Measurements from ENCODE around the gene FMNL2.

Gene FMNL2

GRCh38 chr2:152452256-152452973 is 117.4 kb downstream of the FMNL2 start:
- no peak for DNase-seq

- DNase-seq, result no peak
Observed at GRCh38 chr2:152453129-152453911, 118.3 kb downstream of the FMNL2 start.

DNA sequence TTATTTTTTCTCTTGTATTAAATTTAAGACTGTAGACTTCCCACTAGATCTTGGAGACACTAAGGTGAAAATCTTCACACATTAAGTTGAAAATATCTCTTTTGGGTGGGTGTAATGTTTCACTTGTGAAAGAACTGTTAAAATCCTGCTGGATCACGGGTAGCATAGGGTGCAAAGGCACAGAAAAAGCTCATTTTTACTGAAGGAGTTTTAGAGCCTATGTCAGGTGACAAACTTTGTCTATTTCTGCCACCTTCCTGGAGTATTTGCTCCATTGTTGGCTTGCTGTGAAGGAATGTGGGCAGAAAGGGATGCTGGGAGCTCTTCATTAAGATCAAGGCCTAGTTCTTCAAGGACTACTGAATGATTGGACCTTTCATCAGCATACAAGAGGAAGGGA is 119.4 kb downstream of the FMNL2 start:
- DNase-seq, result no peak

DNA sequence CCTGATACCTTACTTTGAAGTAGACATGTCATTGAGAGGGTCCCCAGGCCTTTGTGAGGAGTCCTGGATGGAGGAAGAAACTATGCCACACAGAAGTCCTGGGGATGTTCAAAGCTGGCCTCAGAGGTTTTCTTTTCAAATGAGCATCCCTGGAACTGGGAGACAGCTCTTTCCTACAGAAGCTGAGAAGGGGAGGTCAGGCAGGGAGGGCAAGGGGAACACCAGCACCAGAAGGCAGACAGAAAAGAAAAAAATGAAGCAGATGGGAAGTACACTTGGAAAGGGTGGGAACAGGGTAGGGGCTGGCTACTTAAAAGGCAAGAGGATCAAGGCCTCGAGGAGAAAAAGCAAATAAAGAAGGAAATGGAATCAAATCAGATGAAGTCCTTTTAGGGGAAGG is 120.0 kb downstream of the FMNL2 start:
- DNase-seq, result no peak

DNA sequence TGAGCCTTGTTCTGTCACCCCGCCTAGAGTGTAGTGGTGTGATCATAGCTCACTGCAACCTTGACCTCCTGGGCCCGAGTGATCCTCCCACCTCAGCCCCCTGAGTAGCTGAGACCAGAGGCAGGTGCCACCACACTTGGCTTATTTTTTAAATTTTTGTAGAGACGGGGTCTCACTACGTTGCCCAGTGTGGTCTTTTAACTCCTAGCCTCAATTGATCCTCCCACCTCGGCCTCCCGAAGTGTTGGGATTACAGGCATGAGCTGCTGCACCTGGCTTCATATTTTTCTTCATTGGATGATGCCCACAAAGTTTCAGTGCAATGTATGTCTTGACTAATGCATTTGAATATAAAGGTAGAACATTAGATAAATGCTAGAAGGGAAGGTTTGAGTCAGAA is 120.8 kb downstream of the FMNL2 start:
- DNase-seq, result no peak

- no peak for DNase-seq
Observed at GRCh38 chr2:152456262-152456661, 121.3 kb downstream of the FMNL2 start.

DNA sequence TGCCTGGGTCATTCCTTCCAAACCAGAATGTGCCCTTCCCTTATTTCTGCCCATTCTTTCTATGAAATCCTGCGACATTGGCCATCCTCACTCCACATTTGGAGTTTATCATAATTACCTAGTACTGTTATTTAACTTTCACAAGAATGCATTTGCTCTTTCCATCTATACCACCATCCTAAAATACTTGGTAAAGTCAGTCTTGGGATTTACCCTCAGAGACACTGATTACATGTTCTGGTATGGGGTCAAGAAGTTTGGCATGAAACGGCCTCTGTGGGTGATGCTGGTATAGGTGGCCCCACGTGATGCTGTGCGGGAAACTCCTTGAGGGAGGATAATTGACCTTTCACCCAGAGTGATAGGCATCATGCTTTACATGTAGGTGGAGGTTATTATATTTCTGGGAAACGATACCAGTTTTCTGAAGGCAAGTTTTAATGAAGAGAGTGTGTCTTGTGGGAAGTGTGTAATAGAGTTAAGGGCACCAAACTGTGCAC is 123.5 kb downstream of the FMNL2 start:
- DNase-seq, result no peak

DNA sequence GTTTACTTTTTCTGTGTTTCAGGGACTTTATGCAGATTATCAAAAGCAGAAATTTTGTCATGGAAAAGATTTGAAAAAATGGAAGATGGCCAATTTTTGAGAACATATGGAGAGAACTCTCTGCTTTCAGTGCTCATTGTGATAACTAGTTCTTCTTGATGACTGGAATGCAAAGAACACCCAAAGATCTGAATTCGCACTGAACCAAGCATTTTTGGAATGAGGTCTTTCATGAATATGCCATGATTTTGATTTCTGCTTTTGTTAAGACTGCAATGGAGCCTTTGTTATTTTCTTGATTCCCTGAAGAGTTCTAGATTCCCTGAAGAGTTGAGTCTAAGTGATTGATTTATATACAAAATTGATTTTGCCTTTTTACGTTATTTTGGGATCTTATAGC is 124.1 kb downstream of the FMNL2 start:
- no peak for DNase-seq

DNA sequence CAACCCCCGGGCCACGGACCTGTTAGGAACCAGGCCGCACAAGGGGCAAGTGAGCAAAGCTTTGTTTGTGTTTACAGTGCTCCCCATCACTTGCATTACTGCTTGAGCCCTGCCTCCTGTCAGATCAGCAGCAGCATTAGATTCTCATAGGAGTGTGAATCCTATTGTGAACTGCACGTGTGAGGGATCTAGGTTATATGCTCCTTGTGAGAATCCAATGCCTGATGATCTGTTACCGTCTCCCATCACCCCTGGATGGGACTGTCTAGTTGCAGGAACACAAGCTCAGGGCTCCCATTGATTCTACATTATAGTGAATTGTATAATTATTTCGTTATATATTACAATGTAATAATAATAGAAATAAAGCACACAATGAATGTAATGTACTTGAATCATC is 125.6 kb downstream of the FMNL2 start:
- no peak for DNase-seq

- DNase-seq, result no peak
Observed at GRCh38 chr2:152462120-152462519, 127.1 kb downstream of the FMNL2 start.

- no peak for DNase-seq
Observed at GRCh38 chr2:152462779-152463178, 127.8 kb downstream of the FMNL2 start.

DNA sequence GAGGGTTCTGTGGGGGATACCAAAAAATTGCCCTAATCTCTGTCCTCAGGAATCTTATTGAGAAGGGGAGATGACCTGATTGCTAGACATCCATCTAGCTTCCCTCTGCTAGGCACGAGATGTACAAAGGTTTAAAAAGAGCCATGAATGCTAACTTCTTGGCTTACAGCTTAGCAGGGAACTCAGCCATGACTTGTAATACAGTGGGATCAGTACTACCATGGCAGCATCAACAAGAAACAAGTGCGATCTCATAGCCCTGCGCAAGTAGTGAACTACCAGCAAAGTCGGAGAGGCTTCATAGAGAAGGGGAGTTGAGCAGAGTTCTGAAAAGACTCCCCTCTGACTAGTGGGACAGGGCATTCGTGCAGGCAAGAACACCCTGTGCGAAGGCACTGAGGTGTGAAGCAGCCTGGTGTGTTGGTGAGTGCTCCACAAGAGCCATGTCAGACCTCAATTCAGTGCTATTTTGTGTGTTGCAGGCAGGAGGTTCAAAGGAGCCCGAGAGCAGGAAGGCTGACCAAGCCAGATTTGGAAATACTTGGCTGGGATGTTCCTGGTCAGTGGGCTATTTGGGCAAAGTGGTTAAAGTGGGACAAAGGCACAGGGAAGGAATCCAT is 130.0 kb downstream of the FMNL2 start:
- DNase-seq, result peak; percentile 41 to 46

GRCh38 chr2:152465541-152465940 is 130.6 kb downstream of the FMNL2 start:
- peak; percentile 87 to 90 for DNase-seq

- DNase-seq, result no peak
Observed at GRCh38 chr2:152466041-152466440, 131.1 kb downstream of the FMNL2 start.

- peak in 1 of 2 experiments; percentile 10 for DNase-seq
Observed at GRCh38 chr2:152466980-152467676, 132.2 kb downstream of the FMNL2 start.

- no peak for DNase-seq
Observed at GRCh38 chr2:152467677-152468410, 132.9 kb downstream of the FMNL2 start.

DNA sequence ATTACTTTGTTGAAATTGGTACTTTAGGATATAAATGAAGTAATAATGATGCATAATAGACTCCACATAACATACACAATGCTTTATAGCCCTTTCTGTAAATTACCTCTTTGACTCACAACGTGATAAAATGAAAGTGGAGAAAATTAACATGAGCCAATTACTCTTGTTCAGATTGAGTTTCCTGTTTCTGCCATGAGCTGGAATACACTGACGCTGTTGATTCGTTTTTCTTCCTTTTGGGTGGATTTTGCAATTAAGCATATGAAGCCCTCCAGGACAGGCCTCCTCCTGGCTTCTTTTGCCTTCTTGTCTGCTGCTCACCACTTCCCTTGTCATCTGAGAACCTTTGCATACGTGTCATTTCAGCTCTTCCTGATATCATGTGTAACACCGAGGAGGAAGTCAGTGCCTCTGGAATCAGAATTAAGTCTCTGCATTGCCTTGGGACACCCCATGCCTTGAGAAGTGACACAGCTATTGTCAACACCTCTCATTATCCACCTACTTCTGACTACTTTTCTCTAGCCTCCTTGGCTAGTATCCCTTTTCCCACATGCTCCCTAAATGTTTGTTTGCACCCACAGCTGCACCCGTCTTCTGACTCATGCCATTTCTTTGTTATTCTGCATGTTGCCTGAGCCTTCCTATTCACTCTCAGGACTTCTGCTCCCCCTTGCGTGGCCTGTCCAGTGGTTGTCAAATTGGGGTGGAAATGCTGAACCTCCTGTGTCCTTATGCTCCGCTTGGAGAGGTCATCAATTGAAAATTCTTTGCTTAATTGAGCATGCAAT is 134.1 kb downstream of the FMNL2 start:
- DNase-seq, result no peak

DNA sequence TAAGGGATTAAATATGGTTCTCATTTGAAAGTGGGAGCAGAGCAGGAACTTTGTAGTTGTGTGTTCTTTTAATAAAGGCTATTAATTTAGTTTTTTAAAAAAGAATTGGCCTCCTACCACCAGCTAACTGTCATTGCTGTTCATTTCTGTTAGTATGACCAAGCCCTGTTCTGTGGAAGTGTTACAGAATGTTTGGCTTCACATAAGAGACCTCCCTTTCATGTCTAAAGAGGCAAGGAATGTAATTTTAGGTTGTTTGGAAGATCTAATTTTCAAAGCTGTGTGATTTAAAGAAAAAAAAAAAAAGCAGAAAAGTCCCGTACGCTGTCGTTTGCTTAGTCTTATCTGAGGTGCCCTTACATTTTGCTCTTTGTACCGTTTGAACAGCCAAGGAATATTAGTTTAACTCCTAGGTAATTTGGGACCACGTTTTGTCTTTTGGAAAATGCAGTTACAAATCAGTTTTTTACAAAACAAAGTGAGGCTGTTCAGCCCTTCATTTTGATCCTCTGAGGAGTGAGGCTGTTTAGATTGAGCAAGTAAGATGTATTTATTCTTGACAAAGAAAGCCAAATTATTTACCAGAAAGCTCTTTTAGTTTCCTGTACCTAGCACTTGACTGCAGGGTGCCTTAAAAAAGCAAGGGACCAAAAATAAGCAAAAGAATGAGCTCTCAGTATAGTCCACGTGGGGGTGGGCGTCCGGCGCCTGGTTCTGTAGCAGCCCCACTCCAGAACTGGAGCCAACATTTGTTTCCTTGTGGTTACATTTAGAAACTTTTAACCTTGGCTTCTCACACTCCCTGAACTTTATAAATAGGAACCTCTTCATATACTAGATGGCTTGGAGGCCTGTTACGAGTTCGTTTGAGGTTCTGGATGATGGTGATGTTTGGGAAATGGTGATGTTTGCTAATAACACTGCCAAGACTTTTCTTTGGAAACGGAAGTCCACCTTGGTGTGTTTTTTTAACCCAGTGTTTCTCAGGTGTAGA is 136.2 kb downstream of the FMNL2 start:
- DNase-seq, result no peak

- no peak for DNase-seq
Observed at GRCh38 chr2:152472481-152472887, 137.5 kb downstream of the FMNL2 start.

DNA sequence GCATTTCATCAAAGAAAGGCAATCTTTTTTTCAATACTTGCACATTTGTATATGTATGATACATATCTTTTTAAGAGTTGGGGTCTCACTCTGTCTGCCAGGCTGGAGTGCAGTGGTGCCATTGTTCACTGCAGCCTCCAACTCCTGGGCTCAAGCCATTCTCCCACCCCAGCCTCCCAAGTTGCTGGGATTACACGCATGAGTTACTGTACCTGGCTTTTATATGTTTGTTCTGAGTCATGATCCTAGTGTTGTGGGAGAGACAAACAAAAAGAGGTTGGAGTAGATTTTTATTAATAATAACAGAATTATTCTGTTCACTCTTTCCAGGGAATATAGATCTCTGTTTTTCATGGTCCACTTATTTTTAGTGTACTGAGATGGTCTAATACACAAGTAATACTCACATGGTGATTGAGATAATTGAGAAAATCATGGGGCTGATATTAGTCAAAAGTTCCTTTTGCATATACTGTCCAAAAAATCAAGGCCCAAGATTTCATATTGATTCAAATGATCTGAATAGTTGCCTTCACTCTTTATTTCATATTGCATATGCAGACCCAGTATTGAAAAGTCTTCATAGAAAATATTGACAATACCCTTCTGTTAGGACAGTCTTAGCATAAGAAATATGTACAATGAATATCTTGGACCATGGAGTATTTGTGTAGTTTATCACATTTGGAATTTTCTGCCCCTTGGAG is 138.3 kb downstream of the FMNL2 start:
- no peak for DNase-seq

Measured in NCI-H446 (cell line).